GM21447 (cell line): Measurements from ENCODE around the gene MDFI.
A peak's percentile ranks its signal among the peaks of the same experiment; 100 is the strongest.

ENCODE experiments used
- ATAC-seq: cut with Tn5 transposase; IDR thresholded peaks from one replicate; pipeline ENCODE4 v1.9.1; 2021; ENCODE audit not compliant: unreplicated experiment

Gene MDFI

DNA sequence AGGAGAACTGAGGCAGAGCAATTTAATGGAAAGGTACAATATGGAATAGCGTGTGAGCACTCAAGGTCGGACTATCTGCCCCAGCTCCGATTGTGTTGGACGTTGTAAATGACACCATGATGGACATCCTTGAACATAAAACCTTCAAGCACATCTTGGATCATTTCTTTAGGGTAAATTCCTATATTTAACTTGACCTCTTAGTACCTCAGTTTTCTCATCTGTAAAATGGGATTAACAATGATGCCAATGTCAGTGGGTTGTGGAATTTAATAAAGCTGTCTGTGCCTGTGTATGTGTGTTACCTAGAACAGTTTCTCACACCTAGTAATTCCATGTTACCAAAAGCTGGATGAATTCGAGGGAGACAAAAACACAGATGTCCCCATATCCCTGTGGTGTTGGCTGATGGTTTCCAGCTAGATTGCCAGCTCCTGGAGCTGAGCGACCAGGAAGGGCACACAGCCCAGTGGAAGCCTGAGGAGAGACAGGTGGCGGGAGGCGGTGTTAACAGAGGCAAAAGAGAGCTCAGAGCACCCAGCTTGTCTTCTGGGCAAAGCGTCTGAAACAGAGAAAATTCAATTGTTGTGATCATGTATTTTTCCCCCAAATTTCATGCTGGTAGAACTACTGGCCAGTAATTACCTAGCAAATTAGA lies 32.6 kb downstream of the MDFI start:
- no peak for ATAC-seq

DNA sequence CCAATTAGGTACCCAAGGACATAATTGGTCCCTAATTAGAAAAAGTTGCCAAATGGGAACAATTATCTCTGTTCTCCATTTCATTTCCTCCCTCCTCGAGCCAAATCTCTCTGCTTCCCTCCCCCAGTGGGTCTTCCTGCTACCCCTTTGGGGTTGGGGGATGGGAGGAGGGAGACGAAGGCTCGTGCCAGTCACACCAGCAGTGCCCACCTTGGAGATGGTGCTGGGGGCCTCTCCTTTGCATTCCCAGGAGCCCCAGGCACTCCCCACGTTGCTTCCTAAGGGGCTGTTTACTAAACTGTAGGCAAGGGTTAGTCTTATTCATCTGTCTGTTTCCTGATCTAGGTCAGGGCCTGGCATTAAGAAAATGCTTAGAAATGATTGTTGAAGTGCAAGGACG lies 33.1 kb downstream of the MDFI start:
- ATAC-seq = no peak

- ATAC-seq = no peak
These were observed 33.7 kb downstream of the MDFI start for GRCh38 chr6:41672016-41672415.

- ATAC-seq = no peak
These were observed 34.8 kb downstream of the MDFI start for GRCh38 chr6:41672816-41673703.

DNA sequence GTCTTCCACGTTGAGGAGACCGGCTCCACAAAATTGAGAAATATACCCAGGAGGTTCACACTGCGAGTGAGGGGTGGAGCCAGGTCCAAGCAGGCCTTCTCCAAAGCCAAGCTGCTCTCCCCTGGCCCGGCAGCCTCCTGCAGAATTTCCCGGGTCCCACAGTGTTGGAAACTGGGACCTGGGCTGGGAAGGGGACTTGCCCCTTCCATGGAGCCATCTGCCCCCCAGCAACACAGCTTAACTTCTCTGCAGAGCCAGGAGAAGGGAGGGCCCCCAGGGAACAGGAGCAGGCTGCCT lies 35.4 kb downstream of the MDFI start:
- no peak for ATAC-seq

GRCh38 chr6:41674231-41675000 lies 36.1 kb downstream of the MDFI start:
- no peak for ATAC-seq

DNA sequence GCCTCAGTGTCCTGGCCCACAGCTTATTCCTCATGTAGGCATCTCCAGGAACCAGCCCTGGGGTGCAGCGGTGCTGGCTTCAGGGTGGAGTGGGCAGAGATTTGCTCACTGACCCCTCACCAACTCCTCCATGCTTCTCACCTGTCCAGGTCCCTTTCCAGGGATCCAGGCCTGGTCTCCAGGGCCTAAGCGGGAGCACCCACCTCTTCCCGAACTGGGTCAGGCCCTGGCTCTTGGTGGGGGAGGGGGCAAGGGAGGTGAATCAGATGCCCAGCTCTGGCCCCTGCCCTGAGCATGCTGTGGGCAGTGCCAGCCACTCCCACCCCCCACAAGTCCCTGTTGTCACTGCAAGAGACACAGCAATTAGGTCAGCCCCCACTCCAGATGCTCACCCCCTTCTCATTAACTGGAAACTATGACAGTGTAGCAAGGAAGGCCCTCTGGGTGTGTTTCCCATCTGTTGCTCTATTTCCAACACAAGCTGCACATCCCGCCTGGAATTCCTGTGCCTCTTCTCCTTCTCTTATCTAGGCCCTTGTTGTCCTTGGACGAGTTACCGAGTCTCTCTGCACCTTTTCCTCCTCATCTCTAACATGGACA lies 37.0 kb downstream of the MDFI start:
- ATAC-seq = no peak

GRCh38 chr6:41675992-41676391 lies 37.7 kb downstream of the MDFI start:
- no peak for ATAC-seq

GRCh38 chr6:41676431-41676830 lies 38.2 kb downstream of the MDFI start:
- ATAC-seq = no peak

DNA sequence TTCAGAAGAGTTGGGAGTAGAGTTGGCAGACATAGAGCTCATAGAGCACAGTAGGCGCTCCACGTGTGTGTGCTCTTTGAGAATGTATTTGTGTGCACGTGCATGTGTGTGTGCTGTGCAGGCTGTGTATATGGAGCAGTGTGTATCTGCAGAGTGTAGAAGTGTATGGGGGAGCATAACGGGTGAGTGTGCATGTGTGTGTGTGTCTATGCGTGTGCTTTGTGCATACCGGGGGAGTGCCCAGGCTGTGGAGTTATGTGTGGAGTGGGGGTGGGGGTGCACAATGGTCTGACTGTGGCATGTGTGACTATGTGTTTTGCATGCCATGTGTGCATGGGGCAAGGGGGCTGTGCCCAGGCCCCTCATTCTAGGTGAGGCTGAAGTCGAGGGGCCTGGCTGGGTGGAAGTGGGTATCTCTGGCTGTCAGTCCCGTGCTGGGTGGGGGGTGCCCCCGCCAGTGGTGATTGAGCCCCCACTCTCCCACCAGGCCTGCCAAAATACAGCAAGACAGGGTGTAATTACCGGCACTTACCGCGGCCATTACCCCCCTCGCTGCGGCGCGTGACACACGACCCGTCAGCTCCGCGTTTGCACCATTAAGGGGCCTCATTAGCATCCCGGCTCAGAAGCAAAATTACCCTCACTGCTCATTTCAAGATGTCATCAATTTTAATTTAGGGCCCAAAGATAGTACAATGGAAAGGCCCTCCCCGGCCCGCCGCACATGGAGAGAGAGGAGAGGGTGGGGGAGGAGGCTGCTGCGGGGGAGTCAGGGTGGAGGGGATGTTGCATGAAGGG lies 39.1 kb downstream of the MDFI start:
- no peak for ATAC-seq

DNA sequence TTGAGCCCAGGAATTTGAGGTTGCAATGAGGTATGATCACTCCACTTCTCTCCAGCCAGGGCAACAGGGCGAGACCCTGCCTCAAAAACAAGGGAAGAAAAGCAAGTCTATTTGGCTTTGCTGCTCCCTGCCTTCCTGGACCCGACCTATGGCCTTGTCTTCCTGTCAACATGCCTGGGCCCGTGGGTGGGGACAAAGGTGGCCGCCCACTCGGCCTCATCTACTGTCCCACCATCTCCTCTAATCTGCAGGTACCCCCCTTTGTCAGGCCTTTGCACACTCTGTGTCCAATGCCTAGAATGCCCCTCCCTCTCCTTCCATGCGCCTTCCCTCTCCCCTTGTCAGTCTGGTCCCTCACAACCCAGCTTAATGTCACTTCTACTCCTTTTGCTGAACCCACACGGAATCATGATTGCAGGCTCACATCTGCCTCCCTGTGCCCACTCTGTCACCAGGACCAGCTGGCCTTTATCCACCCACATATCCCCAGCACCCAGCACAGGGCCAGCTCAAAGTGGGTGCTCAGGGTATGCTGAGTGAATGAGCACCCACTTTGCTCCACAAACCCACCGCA lies 40.3 kb downstream of the MDFI start:
- ATAC-seq = no peak

DNA sequence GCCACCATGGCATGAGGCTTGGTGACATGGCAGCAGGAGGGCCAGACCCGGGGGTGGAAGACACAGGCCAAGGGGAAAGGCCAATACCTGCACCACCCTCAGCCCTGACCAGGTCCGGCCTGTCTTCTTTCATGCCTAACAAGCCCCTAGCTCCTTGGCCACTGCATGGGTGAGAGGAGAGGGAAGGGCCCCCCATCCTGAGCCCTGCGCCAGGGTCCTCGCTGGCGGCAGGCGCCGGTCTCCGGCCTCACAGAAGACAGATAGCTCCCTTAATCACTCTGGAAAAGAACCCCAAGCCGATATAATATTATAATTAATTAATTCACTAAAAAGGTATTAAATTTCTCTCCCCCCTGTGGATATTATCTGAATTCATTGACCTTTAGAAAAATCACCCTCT lies 41.4 kb downstream of the MDFI start:
- ATAC-seq = no peak

- ATAC-seq = no peak
These were observed 42.1 kb downstream of the MDFI start for GRCh38 chr6:41680182-41680965.

DNA sequence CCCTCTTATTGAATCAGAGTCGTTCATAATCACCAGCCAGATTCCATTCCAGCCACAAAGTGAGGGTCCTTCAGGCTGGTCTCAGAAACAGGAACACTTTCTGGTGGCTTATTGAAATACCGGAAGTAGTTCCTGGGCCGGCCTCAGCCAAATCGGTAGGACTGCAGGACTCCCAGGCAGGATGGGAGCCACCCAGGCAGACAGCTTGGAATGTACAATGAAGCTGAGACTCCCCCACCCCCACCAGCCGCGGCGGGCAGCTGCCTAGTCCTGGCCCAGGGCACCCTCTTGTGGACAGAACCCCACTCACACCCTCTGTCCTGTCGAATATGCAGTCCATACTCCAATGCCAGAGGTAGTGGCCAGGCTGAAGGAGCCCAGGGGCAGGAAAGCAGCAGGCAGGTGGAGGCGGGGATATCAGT lies 43.8 kb downstream of the MDFI start:
- ATAC-seq = no peak

- ATAC-seq = no peak
These were observed 44.4 kb downstream of the MDFI start for GRCh38 chr6:41682497-41683272.

- ATAC-seq = peak; percentile 6
These were observed 44.9 kb downstream of the MDFI start for GRCh38 chr6:41683273-41683522.

DNA sequence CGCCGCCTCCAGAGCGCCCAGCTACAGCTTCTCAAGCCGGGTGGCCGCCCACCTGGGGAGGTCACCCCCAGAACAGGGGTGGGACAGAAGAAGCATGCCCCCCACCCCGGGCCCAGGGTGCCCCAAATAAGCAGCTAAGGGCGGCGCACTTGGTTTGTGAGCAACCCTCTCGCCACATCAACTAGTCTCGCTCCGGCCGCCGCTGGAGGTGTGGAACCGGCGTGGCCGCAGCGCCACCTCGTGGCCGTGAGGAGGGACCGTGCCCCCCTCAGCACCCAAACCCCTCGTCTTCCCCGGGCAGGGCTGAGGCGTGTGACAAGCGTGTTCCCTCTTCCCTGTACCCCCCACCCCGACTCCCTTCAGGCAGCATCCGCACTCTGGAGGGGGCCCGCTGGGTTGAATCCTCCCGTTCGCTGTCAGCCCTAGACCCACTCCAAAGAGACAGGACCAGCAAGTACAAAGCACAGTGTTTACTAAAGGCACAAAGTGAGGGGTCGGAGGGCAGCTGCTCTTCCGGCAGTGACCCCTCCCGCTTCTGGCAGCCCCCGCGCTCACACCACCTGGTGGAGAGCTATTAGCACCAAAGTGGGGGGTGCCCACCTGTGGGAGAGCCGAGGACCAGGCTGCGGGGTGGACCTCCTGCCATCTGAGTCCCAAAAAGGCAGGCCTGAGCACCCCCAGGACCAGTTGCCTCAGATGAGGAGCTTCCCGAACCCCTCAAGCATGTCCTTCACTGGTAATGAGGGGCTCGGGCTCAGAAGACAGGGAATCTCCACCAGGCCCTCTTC lies 45.4 kb downstream of the MDFI start:
- peak; percentile 63 for ATAC-seq
